Measurements from ENCODE around the gene ZNF462. TPM values are rescaled to one million over a fixed set of nuclear protein-coding genes. Genes with fewer than 3 reads are reported as not detected.

The ZNF462 gene
- total and polyA plus RNA-seq, 5 experiments from 2014 or later = not detected

- no peak for ATAC-seq
- Mint-ChIP-seq H3K9me3 (peaks cover 0 to 3% (median 0%) of the 10 kb centered on the region in 9 donors), H3K4me3 (no peak overlapping the region), H3K36me3 (peaks cover 0 to 12% (median 2%) of the 10 kb centered on the region in 3 donors), H3K27ac (no peak overlapping the region), H3K4me1 (peaks cover under 1 to 12% (median 6%) of the 10 kb centered on the region in 4 donors), H3K27me3 (peaks cover 11 to 42% (median 27%) of the 10 kb centered on the region in 5 donors)
- POLR2A ChIA-PET = no interaction called here
- no peak for DNase-seq
Measured at GRCh38 chr9:106868565-106868964, 5.6 kb downstream of the ZNF462 start.

GRCh38 chr9:106869028-106869427, 6.1 kb downstream of the ZNF462 start:
- no peak overlapping the region for H3K27ac Mint-ChIP-seq

GRCh38 chr9:106869458-106869857, 6.5 kb downstream of the ZNF462 start:
- H3K27ac Mint-ChIP-seq = no peak overlapping the region
- H3K9me3 Mint-ChIP-seq = peaks cover 0 to 3% (median 0%) of the 10 kb centered on the region in 9 donors
- DNase-seq (no peak), ATAC-seq (no peak)
- H3K4me3 Mint-ChIP-seq = no peak overlapping the region
- POLR2A ChIA-PET = no interaction called here
- H3K4me1 Mint-ChIP-seq = peaks cover 0 to 6% (median under 1%) of the 10 kb centered on the region in 4 donors
- peaks cover 0 to 10% (median 2%) of the 10 kb centered on the region in 3 donors for H3K36me3 Mint-ChIP-seq
- H3K27me3 Mint-ChIP-seq = peaks cover 8 to 33% (median 24%) of the 10 kb centered on the region in 5 donors

More at GRCh38 chr9:106869028-106869427, 6.1 kb downstream of the ZNF462 start:
- peaks cover 0 to 12% (median 2%) of the 10 kb centered on the region in 3 donors for H3K36me3 Mint-ChIP-seq
- H3K9me3 Mint-ChIP-seq = peaks cover 0 to 3% (median 0%) of the 10 kb centered on the region in 9 donors
- POLR2A ChIA-PET = no interaction called here
- H3K27me3 Mint-ChIP-seq = peaks cover 10 to 37% (median 26%) of the 10 kb centered on the region in 5 donors
- H3K4me3 Mint-ChIP-seq = no peak overlapping the region
- no peak for ATAC-seq
- no peak for DNase-seq
- H3K4me1 Mint-ChIP-seq = peaks cover 0 to 11% (median 3%) of the 10 kb centered on the region in 4 donors

GRCh38 chr9:106872641-106873040, 9.7 kb downstream of the ZNF462 start:
- no peaks in the 10 kb centered on the region for H3K9me3 Mint-ChIP-seq
- ATAC-seq (no peak), DNase-seq (no peak)
- H3K4me3 Mint-ChIP-seq = no peak overlapping the region
- no peaks in the 10 kb centered on the region for H3K36me3 Mint-ChIP-seq
- peaks cover 0 to 17% (median 0%) of the 10 kb centered on the region in 5 donors for H3K27me3 Mint-ChIP-seq
- POLR2A ChIA-PET = no interaction called here
- H3K27ac Mint-ChIP-seq = no peak overlapping the region
- H3K4me1 Mint-ChIP-seq = no peaks in the 10 kb centered on the region

- POLR2A ChIA-PET = no interaction called here
- H3K9me3 Mint-ChIP-seq = no peaks in the 10 kb centered on the region
- no peak overlapping the region for H3K4me3 Mint-ChIP-seq
- no peak for DNase-seq
- H3K36me3 Mint-ChIP-seq = no peaks in the 10 kb centered on the region
- peaks cover 0 to 11% (median 5%) of the 10 kb centered on the region in 5 donors for H3K27me3 Mint-ChIP-seq
- no peak for ATAC-seq
- H3K4me1 Mint-ChIP-seq = no peaks in the 10 kb centered on the region
- no peak overlapping the region for H3K27ac Mint-ChIP-seq
Measured at GRCh38 chr9:106874031-106874430, 11.1 kb downstream of the ZNF462 start.

GRCh38 chr9:106874652-106875051, 11.7 kb downstream of the ZNF462 start:
- Mint-ChIP-seq H3K4me1 (no peaks in the 10 kb centered on the region), H3K27ac (no peak overlapping the region), H3K9me3 (no peaks in the 10 kb centered on the region), H3K27me3 (peaks cover 0 to 8% (median 1%) of the 10 kb centered on the region in 5 donors), H3K36me3 (no peaks in the 10 kb centered on the region), H3K4me3 (no peak overlapping the region)
- ATAC-seq (no peak), DNase-seq (no peak)
- POLR2A ChIA-PET = no interaction called here

GRCh38 chr9:106875529-106875928, 12.6 kb downstream of the ZNF462 start:
- Mint-ChIP-seq H3K36me3 (no peaks in the 10 kb centered on the region), H3K27me3 (peaks cover 0 to 8% (median 0%) of the 10 kb centered on the region in 5 donors), H3K4me3 (no peak overlapping the region), H3K9me3 (no peaks in the 10 kb centered on the region), H3K27ac (no peak overlapping the region), H3K4me1 (no peaks in the 10 kb centered on the region)
- POLR2A ChIA-PET = no interaction called here
- ATAC-seq (no peak), DNase-seq (no peak)

GRCh38 chr9:106877345-106877744, 14.4 kb downstream of the ZNF462 start:
- Mint-ChIP-seq H3K36me3 (no peaks in the 10 kb centered on the region), H3K27me3 (peaks cover 0 to 5% (median 0%) of the 10 kb centered on the region in 5 donors), H3K4me3 (no peak overlapping the region), H3K4me1 (no peaks in the 10 kb centered on the region), H3K9me3 (no peaks in the 10 kb centered on the region), H3K27ac (no peak overlapping the region)
- POLR2A ChIA-PET = no interaction called here
- DNase-seq (no peak), ATAC-seq (no peak)

GRCh38 chr9:106878081-106878837, 15.3 kb downstream of the ZNF462 start:
- POLR2A ChIA-PET = no interaction called here
- Mint-ChIP-seq H3K4me3 (no peak overlapping the region), H3K36me3 (no peaks in the 10 kb centered on the region), H3K27me3 (peaks cover 0 to 8% (median 0%) of the 10 kb centered on the region in 5 donors), H3K27ac (no peak overlapping the region), H3K4me1 (no peaks in the 10 kb centered on the region), H3K9me3 (no peaks in the 10 kb centered on the region)
- no peak for ATAC-seq
- no peak for DNase-seq

- H3K27me3 Mint-ChIP-seq = peaks cover 0 to 8% (median 0%) of the 10 kb centered on the region in 5 donors
- no peak overlapping the region for H3K4me3 Mint-ChIP-seq
- H3K4me1 Mint-ChIP-seq = no peaks in the 10 kb centered on the region
- no peaks in the 10 kb centered on the region for H3K9me3 Mint-ChIP-seq
- no peak overlapping the region for H3K27ac Mint-ChIP-seq
- no peak for DNase-seq
- POLR2A ChIA-PET = no interaction called here
- H3K36me3 Mint-ChIP-seq = no peaks in the 10 kb centered on the region
- no peak for ATAC-seq
Measured at GRCh38 chr9:106878934-106879333, 16.0 kb downstream of the ZNF462 start.

GRCh38 chr9:106879439-106879882, 16.5 kb downstream of the ZNF462 start:
- Mint-ChIP-seq H3K27ac (no peak overlapping the region), H3K27me3 (peaks cover 0 to 8% (median 0%) of the 10 kb centered on the region in 5 donors), H3K36me3 (no peaks in the 10 kb centered on the region), H3K4me1 (no peaks in the 10 kb centered on the region), H3K9me3 (no peaks in the 10 kb centered on the region), H3K4me3 (no peak overlapping the region)
- no peak for ATAC-seq
- POLR2A ChIA-PET = no interaction called here
- DNase-seq = no peak

- DNase-seq (no peak), ATAC-seq (no peak)
- no peaks in the 10 kb centered on the region for H3K9me3 Mint-ChIP-seq
- POLR2A ChIA-PET = no interaction called here
- H3K36me3 Mint-ChIP-seq = no peaks in the 10 kb centered on the region
- H3K27ac Mint-ChIP-seq = no peak overlapping the region
- H3K4me3 Mint-ChIP-seq = no peak overlapping the region
- H3K4me1 Mint-ChIP-seq = no peaks in the 10 kb centered on the region
- peaks cover 0 to 8% (median 0%) of the 10 kb centered on the region in 5 donors for H3K27me3 Mint-ChIP-seq
Measured at GRCh38 chr9:106880081-106880480, 17.1 kb downstream of the ZNF462 start.

- no peaks in the 10 kb centered on the region for H3K4me1 Mint-ChIP-seq
- no peak for ATAC-seq
- H3K27me3 Mint-ChIP-seq = peaks cover 0 to 8% (median 0%) of the 10 kb centered on the region in 5 donors
- H3K36me3 Mint-ChIP-seq = no peaks in the 10 kb centered on the region
- no peak overlapping the region for H3K4me3 Mint-ChIP-seq
- H3K27ac Mint-ChIP-seq = no peak overlapping the region
- H3K9me3 Mint-ChIP-seq = no peaks in the 10 kb centered on the region
- no peak for DNase-seq
- POLR2A ChIA-PET = no interaction called here
Measured at GRCh38 chr9:106880863-106881262, 17.9 kb downstream of the ZNF462 start.

GRCh38 chr9:106883030-106883429, 20.1 kb downstream of the ZNF462 start:
- POLR2A ChIA-PET = no interaction called here
- Mint-ChIP-seq H3K36me3 (no peaks in the 10 kb centered on the region), H3K27ac (no peak overlapping the region), H3K4me3 (no peak overlapping the region), H3K27me3 (peaks cover 0 to 8% (median 0%) of the 10 kb centered on the region in 5 donors), H3K4me1 (no peaks in the 10 kb centered on the region), H3K9me3 (no peaks in the 10 kb centered on the region)
- ATAC-seq = no peak
- DNase-seq = no peak

Data from naive thymus-derived CD8-positive, alpha-beta T cell (primary cell).